ENCODE measurements around the gene THBS3.
"Not testable (repeated sequence)": the region's sequence is repeated elsewhere in the genome, so short reads cannot be mapped to it uniquely, and the experiment has no call there.

Gene THBS3

GRCh38 chr1:155219592-155220031 is 11.9 kb upstream of the THBS3 start:
- in situ Hi-C loops (cut with HindIII; ENCODE audit: low sequenced_read_pairs), result no loop called here
- DNase-seq (ENCODE audit: low read depth, low spot score), result no peak
- no peak overlapping the region for H3K4me3 ChIP-seq (ENCODE audit: low read depth, low read length)
- TF ChIP-seq CTCF (IDR thresholded peaks at IDR 0.05; ENCODE audit: low read depth, low read length), result no peak

- in situ Hi-C loops (cut with HindIII; ENCODE audit: low sequenced_read_pairs), result no loop called here
These were observed 11.3 kb upstream of the THBS3 start for GRCh38 chr1:155218854-155219591.

GRCh38 chr1:155214702-155215101 is 7.0 kb upstream of the THBS3 start:
- DNase-seq (ENCODE audit: low read depth, low spot score); in situ Hi-C loops (cut with HindIII; ENCODE audit: low sequenced_read_pairs); H3K4me3 ChIP-seq (ENCODE audit: low read depth, low read length): not testable (repeated sequence)

More at GRCh38 chr1:155218854-155219591, 11.3 kb upstream of the THBS3 start:
- no peak for TF ChIP-seq CTCF (IDR thresholded peaks at IDR 0.05; ENCODE audit: low read depth, low read length)
- H3K4me3 ChIP-seq (ENCODE audit: low read depth, low read length), result no peak overlapping the region
- peak; percentile 70 for DNase-seq (ENCODE audit: low read depth, low spot score)

GRCh38 chr1:155212051-155212440 is 4.3 kb upstream of the THBS3 start:
- in situ Hi-C loops (cut with HindIII; ENCODE audit: low sequenced_read_pairs); H3K4me3 ChIP-seq (ENCODE audit: low read depth, low read length); DNase-seq (ENCODE audit: low read depth, low spot score): not testable (repeated sequence)

- in situ Hi-C loops (cut with HindIII; ENCODE audit: low sequenced_read_pairs); H3K4me3 ChIP-seq (ENCODE audit: low read depth, low read length); DNase-seq (ENCODE audit: low read depth, low spot score): not testable (repeated sequence)
These were observed 3.8 kb upstream of the THBS3 start for GRCh38 chr1:155211381-155212050.

- no peak overlapping the region for H3K4me3 ChIP-seq (ENCODE audit: low read depth, low read length)
- DNase-seq (ENCODE audit: low read depth, low spot score), result no peak
- in situ Hi-C loops (cut with HindIII; ENCODE audit: low sequenced_read_pairs), result no loop called here
- TF ChIP-seq CTCF (IDR thresholded peaks at IDR 0.05; ENCODE audit: low read depth, low read length), result no peak
These were observed 2.8 kb upstream of the THBS3 start for GRCh38 chr1:155210314-155211104.

GRCh38 chr1:155209312-155209721 is 1.6 kb upstream of the THBS3 start:
- peak overlapping the region; percentile 90 for H3K4me3 ChIP-seq (ENCODE audit: low read depth, low read length)
- in situ Hi-C loops (cut with HindIII; ENCODE audit: low sequenced_read_pairs), result no loop called here

More at GRCh38 chr1:155209312-155209721, 1.6 kb upstream of the THBS3 start:
- no peak for TF ChIP-seq CTCF (IDR thresholded peaks at IDR 0.05; ENCODE audit: low read depth, low read length)
- DNase-seq (ENCODE audit: low read depth, low spot score), result no peak

Measured in astrocyte of the spinal cord (primary cell).